ENCODE measurements around the gene TGFBR3. TPM values are rescaled to one million over a fixed set of nuclear protein-coding genes. Genes with fewer than 3 reads are reported as not detected.

TGFBR3 gene
- polyA plus RNA-seq, 1 experiment: 8.2 TPM

- ChIA-PET POLR2A (interaction anchor here (0.6 kb wide), 1 partner anchor 763 kb away, joined by 4 read pairs; no protein-coding TSS in a partner anchor), CTCF (no interaction called here)
- TF ChIP-seq CTCF (IDR thresholded peaks at IDR 0.05; ENCODE audit: insufficient read depth, low read depth, low read length): no peak
- no peaks in the 10 kb centered on the region for H3K27me3 ChIP-seq (ENCODE audit: control insufficient read depth, insufficient read depth, low read length)
- H3K4me3 ChIP-seq (ENCODE audit: low read depth, low read length): no peak overlapping the region
- no peak for DNase-seq (ENCODE audit: low read depth)
- H3K36me3 ChIP-seq (ENCODE audit: control insufficient read depth, insufficient read depth, low read length): no peaks in the 10 kb centered on the region; the same call in 1 of the 2 replicates
These were observed 120.7 kb downstream of the TGFBR3 start for GRCh38 chr1:91765293-91765692.

- H3K27me3 ChIP-seq (ENCODE audit: control insufficient read depth, insufficient read depth, low read length): no peaks in the 10 kb centered on the region
- CTCF ChIA-PET: interaction anchor here (1.1 kb wide), 1 partner anchor 10 kb away, joined by 3 read pairs; no protein-coding TSS in a partner anchor
- no peak for TF ChIP-seq CTCF (IDR thresholded peaks at IDR 0.05; ENCODE audit: insufficient read depth, low read depth, low read length)
- POLR2A ChIA-PET: no interaction called here
- no peak overlapping the region for H3K4me3 ChIP-seq (ENCODE audit: low read depth, low read length)
- no peaks in the 10 kb centered on the region; the same call in 1 of the 2 replicates for H3K36me3 ChIP-seq (ENCODE audit: control insufficient read depth, insufficient read depth, low read length)
- DNase-seq (ENCODE audit: low read depth): no peak
These were observed 121.4 kb downstream of the TGFBR3 start for GRCh38 chr1:91764471-91765115.

DNA sequence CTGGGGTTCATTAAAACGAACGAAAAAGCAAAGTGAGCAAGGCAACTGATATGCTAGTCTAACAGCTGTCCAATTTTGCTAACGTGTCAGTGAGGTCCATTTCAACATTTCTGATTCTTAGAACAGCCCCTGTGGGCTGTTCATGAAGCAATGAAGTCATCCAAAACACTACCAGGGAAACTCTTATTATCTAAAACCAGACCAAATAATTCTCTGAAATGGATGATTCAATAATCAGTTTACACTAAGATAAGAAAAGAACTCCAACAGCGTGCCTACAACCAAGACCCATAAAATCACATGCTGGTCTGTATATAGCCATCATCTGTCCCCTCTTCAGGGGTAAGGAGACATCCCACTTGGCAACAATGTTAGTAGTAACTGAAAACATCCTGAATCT lies 122.7 kb downstream of the TGFBR3 start:
- no peak for TF ChIP-seq CTCF (IDR thresholded peaks at IDR 0.05; ENCODE audit: insufficient read depth, low read depth, low read length)
- Histone ChIP-seq H3K27me3 (ENCODE audit: control insufficient read depth, insufficient read depth, low read length) (no peaks in the 10 kb centered on the region), H3K4me3 (ENCODE audit: low read depth, low read length) (no peak overlapping the region), H3K36me3 (ENCODE audit: control insufficient read depth, insufficient read depth, low read length) (no peaks in the 10 kb centered on the region; the same call in 1 of the 2 replicates)
- no peak for DNase-seq (ENCODE audit: low read depth)
- CTCF ChIA-PET: interaction anchor here (0.6 kb wide), 1 partner anchor 175 kb away, joined by 3 read pairs; no protein-coding TSS in a partner anchor
- POLR2A ChIA-PET: no interaction called here

DNA sequence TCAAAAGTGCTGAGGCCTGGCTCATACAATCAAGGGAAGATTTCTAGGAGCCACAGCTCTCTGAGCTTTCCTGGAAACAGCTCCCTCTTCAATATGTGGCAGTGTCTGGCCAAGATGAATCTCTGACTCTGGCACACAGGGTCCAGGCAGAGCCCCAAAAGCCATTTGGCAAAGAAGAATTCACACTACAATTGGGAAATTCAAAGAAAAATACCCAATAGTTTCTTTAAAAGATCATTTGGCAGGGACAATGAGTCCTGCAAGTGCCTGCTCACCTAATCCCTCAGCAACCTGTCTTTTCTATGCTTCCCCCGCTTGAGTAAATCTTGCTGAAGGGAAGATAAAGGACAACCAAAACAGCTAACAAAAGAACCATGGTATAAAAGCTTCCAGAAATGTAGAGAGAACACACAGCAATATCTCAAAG lies 124.6 kb downstream of the TGFBR3 start:
- Histone ChIP-seq H3K36me3 (ENCODE audit: control insufficient read depth, insufficient read depth, low read length) (no peaks in the 10 kb centered on the region; the same call in 1 of the 2 replicates), H3K4me3 (ENCODE audit: low read depth, low read length) (no peak overlapping the region), H3K27me3 (ENCODE audit: control insufficient read depth, insufficient read depth, low read length) (no peaks in the 10 kb centered on the region)
- CTCF ChIA-PET: interaction anchor here (0.8 to 1.9 kb wide), 3 partner anchors 9 to 142 kb away, joined by 3 to 7 read pairs (median 5); no protein-coding TSS in a partner anchor
- DNase-seq (ENCODE audit: low read depth): no peak
- no peak for TF ChIP-seq CTCF (IDR thresholded peaks at IDR 0.05; ENCODE audit: insufficient read depth, low read depth, low read length)
- POLR2A ChIA-PET: no interaction called here

DNA sequence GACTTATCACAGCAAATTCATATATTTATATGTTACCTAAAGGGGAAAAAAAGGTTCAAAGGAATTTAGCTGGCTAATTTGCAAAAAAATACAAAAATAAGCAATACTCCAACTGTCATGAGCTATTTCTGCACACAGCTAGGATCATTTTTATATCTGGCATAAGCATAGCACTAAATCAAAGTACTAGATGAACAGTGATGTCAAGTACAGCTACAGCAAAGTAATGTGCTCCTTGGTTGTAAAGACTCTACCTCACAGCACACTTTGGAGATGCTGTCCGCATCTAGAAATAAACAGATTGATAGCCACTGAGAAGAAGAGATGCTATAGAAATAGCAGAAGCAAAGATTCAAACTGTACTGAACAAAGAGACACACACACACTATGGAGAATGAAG lies 125.4 kb downstream of the TGFBR3 start:
- POLR2A ChIA-PET: no interaction called here
- Histone ChIP-seq H3K4me3 (ENCODE audit: low read depth, low read length) (no peak overlapping the region), H3K36me3 (ENCODE audit: control insufficient read depth, insufficient read depth, low read length) (no peaks in the 10 kb centered on the region; the same call in 1 of the 2 replicates), H3K27me3 (ENCODE audit: control insufficient read depth, insufficient read depth, low read length) (no peaks in the 10 kb centered on the region)
- CTCF ChIA-PET: interaction anchor here (1.1 to 1.9 kb wide), 2 partner anchors 8 to 12 kb away, joined by 3 to 7 read pairs; no protein-coding TSS in a partner anchor
- DNase-seq (ENCODE audit: low read depth): no peak
- TF ChIP-seq CTCF (IDR thresholded peaks at IDR 0.05; ENCODE audit: insufficient read depth, low read depth, low read length): no peak
